OCI-LY1 (cell line): Measurements from ENCODE around the gene CIRBP.

Experiments
- H2AFZ ChIP-seq: fragments of 200-600 bp; sonication (generic), shearing (Covaris generic); 2 replicates; pipeline ENCODE4 v1.6.0; 2014; ENCODE audit warnings: antibody characterized with exemption, mild to moderate bottlenecking, low read length
- H3F3A ChIP-seq: fragments of 200-600 bp; sonication (generic), shearing (Covaris generic); 2 replicates; pipeline ENCODE4 v1.6.0; 2014; ENCODE audit warnings: mild to moderate bottlenecking, antibody characterized with exemption, low read length, moderate library complexity; ENCODE audit not compliant: insufficient read depth
- H3K27ac ChIP-seq: fragments of 200-600 bp; sonication (generic); 2 replicates; pipeline ENCODE4 v1.5.1; 2014; ENCODE audit warnings: low read length, mixed run types, mild to moderate bottlenecking, low read depth; ENCODE audit not compliant: poor library complexity, severe bottlenecking
- H3K27me3 ChIP-seq: fragments of 200-600 bp; sonication (generic); 2 replicates; pipeline ENCODE4 v1.6.0; 2014; ENCODE audit warnings: antibody characterized with exemption, mild to moderate bottlenecking, low read length, moderate library complexity; ENCODE audit not compliant: insufficient read depth
- H3K36me3 ChIP-seq: fragments of 200-600 bp; sonication (generic); 2 replicates; pipeline ENCODE4 v1.6.1; 2014; ENCODE audit warnings: mild to moderate bottlenecking, antibody characterized with exemption, low read length, moderate library complexity, mixed read lengths; ENCODE audit not compliant: insufficient read depth
- H3K4me1 ChIP-seq: fragments of 200-600 bp; sonication (generic); 2 replicates; pipeline ENCODE4 v1.5.1; 2014; ENCODE audit warnings: mild to moderate bottlenecking, low read length, moderate library complexity; ENCODE audit not compliant: insufficient read depth, severe bottlenecking
- H3K4me2 ChIP-seq: fragments of 200-600 bp; sonication (generic), shearing (Covaris generic); 2 replicates; pipeline ENCODE4 v1.6.1; 2014; ENCODE audit warnings: low read length
- H3K4me3 ChIP-seq: fragments of 200-600 bp; sonication (generic); 2 replicates; pipeline ENCODE4 v1.5.1; 2014; ENCODE audit warnings: low read length, low read depth, mild to moderate bottlenecking, mixed read lengths; ENCODE audit not compliant: poor library complexity, severe bottlenecking
- H3K79me2 ChIP-seq: fragments of 200-600 bp; shearing (Covaris generic); 2 replicates; pipeline ENCODE4 v1.6.1; 2016; ENCODE audit warnings: mixed run types, low read length, mixed read lengths; ENCODE audit not compliant: insufficient read depth
- H3K9ac ChIP-seq: fragments of 200-600 bp; sonication (generic), shearing (Covaris generic); 2 replicates; pipeline ENCODE4 v1.6.1; 2014; ENCODE audit warnings: mild to moderate bottlenecking, low read length, mixed read lengths
- H3K9me2 ChIP-seq: fragments of 200-600 bp; sonication (generic), shearing (Covaris generic); 2 replicates; pipeline ENCODE4 v1.6.1; 2014; ENCODE audit warnings: low read depth, mild to moderate bottlenecking, low read length, mixed read lengths
- H3K9me3 ChIP-seq: fragments of 200-600 bp; shearing (Covaris generic); 2 replicates; pipeline ENCODE4 v1.6.1; 2014; ENCODE audit warnings: low read length, mixed read lengths
- H4K20me1 ChIP-seq: fragments of 200-600 bp; sonication (generic), shearing (Covaris generic); 2 replicates; pipeline ENCODE4 v1.6.0; 2016; ENCODE audit warnings: mild to moderate bottlenecking, low read length; ENCODE audit not compliant: insufficient read depth
- EZH2 ChIP-seq: fragments of 200-600 bp; sonication (generic), shearing (Covaris generic); IDR thresholded peaks from 2 replicates; pipeline ENCODE4 v1.8.0; 2017; ENCODE audit warnings: borderline replicate concordance, mixed run types, mild to moderate bottlenecking, antibody characterized with exemption, low read length, moderate library complexity, mixed read lengths
- TF ChIP-seq, protein P1 (sequence below): fragments of 200-600 bp; sonication (generic), shearing (Covaris generic); IDR thresholded peaks from 2 replicates; pipeline ENCODE4 v1.5.1; 2017; ENCODE audit warnings: mild to moderate bottlenecking, antibody characterized with exemption, low read length, moderate library complexity, mixed read lengths

CIRBP gene

DNA sequence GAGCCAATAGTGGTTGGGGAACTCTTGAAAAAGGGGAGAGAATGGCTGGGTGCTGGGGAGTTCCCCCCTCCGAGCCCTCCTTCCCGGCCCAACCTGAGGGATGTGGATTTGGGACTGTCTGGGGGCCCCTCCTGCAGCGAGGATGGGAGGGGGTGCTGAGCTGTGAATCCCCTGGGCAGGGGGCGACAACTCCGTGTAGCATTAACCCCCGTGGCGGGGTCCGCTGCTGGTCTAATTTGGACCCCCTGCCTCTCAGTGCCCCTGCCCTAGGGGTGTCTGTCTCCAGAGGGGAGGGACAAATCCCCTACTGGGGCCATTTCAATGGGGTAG, 11.0 kb upstream of the CIRBP start:
- Histone ChIP-seq H3F3A (peaks cover 5% of the 10 kb centered on the region; the same call in 1 of the 2 replicates), H3K9me2 (no peaks in the 10 kb centered on the region), H3K9ac (peak overlapping the region; percentile 77; the same call in 1 of the 2 replicates), H3K4me3 (no peak overlapping the region), H3K27me3 (no peaks in the 10 kb centered on the region), H3K36me3 (peaks cover 47% of the 10 kb centered on the region), H3K79me2 (no peaks in the 10 kb centered on the region), H2AFZ (no peak overlapping the region), H3K9me3 (no peaks in the 10 kb centered on the region), H4K20me1 (no peaks in the 10 kb centered on the region), H3K4me1 (peaks cover 56% of the 10 kb centered on the region), H3K4me2 (peak overlapping the region; percentile 86; the same call in 1 of the 2 replicates), H3K27ac (peak overlapping the region; percentile 97)
- TF ChIP-seq EZH2 = no peak
- TF ChIP-seq, protein P1, sequence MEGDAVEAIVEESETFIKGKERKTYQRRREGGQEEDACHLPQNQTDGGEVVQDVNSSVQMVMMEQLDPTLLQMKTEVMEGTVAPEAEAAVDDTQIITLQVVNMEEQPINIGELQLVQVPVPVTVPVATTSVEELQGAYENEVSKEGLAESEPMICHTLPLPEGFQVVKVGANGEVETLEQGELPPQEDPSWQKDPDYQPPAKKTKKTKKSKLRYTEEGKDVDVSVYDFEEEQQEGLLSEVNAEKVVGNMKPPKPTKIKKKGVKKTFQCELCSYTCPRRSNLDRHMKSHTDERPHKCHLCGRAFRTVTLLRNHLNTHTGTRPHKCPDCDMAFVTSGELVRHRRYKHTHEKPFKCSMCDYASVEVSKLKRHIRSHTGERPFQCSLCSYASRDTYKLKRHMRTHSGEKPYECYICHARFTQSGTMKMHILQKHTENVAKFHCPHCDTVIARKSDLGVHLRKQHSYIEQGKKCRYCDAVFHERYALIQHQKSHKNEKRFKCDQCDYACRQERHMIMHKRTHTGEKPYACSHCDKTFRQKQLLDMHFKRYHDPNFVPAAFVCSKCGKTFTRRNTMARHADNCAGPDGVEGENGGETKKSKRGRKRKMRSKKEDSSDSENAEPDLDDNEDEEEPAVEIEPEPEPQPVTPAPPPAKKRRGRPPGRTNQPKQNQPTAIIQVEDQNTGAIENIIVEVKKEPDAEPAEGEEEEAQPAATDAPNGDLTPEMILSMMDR = no peak

GRCh38 chr19:1258707-1259205, 10.4 kb upstream of the CIRBP start:
- peak overlapping the region; percentile 97 for H3K27ac ChIP-seq
- H2AFZ ChIP-seq = no peak overlapping the region
- H4K20me1 ChIP-seq = no peaks in the 10 kb centered on the region
- TF ChIP-seq, protein P1 = no peak
- no peak for TF ChIP-seq EZH2
- peak overlapping the region; percentile 86 for H3K4me2 ChIP-seq
- H3F3A ChIP-seq = peaks cover 5% of the 10 kb centered on the region; the same call in 1 of the 2 replicates
- H3K79me2 ChIP-seq = no peaks in the 10 kb centered on the region
- H3K4me3 ChIP-seq = peak overlapping the region; percentile 73
- H3K4me1 ChIP-seq = peaks cover 58% of the 10 kb centered on the region
- H3K9ac ChIP-seq = peak overlapping the region; percentile 77
- H3K27me3 ChIP-seq = no peaks in the 10 kb centered on the region
- H3K36me3 ChIP-seq = peaks cover 42% of the 10 kb centered on the region
- no peaks in the 10 kb centered on the region for H3K9me2 ChIP-seq
- no peaks in the 10 kb centered on the region for H3K9me3 ChIP-seq

GRCh38 chr19:1259206-1259875, 9.8 kb upstream of the CIRBP start:
- peak overlapping the region; percentile 86 for H3K4me2 ChIP-seq
- peaks cover 59% of the 10 kb centered on the region for H3K4me1 ChIP-seq
- H3K9ac ChIP-seq = peak overlapping the region; percentile 77
- H3K9me2 ChIP-seq = no peaks in the 10 kb centered on the region
- H4K20me1 ChIP-seq = no peaks in the 10 kb centered on the region
- no peaks in the 10 kb centered on the region for H3K9me3 ChIP-seq
- H3F3A ChIP-seq = peaks cover 5% of the 10 kb centered on the region; the same call in 1 of the 2 replicates
- H3K36me3 ChIP-seq = peaks cover 36% of the 10 kb centered on the region
- H3K79me2 ChIP-seq = no peaks in the 10 kb centered on the region
- H3K4me3 ChIP-seq = peak overlapping the region; percentile 73
- no peak overlapping the region for H2AFZ ChIP-seq
- peak overlapping the region; percentile 97 for H3K27ac ChIP-seq
- TF ChIP-seq, protein P1 = no peak
- TF ChIP-seq EZH2 = no peak
- H3K27me3 ChIP-seq = no peaks in the 10 kb centered on the region
